Fibroblast of the conjunctiva (primary cell): ENCODE data around the gene RPF1.
"Not testable (repeated sequence)": the region's sequence is repeated elsewhere in the genome, so short reads cannot be mapped to it uniquely, and the experiment has no call there.

Experiments
- DNase-seq: peaks from one replicate; pipeline ENCODE4 v3.0.0-alpha.2; 2010; ENCODE audit warnings: low read depth

The RPF1 gene

GRCh38 chr1:84492726-84493125 is 13.7 kb downstream of the RPF1 start:
- DNase-seq, result no peak

- no peak for DNase-seq
Observed at GRCh38 chr1:84493747-84494146, 14.7 kb downstream of the RPF1 start.

GRCh38 chr1:84496498-84496897 is 17.4 kb downstream of the RPF1 start:
- no peak for DNase-seq

- no peak for DNase-seq
Observed at GRCh38 chr1:84497631-84498275, 18.7 kb downstream of the RPF1 start.

- no peak for DNase-seq
Observed at GRCh38 chr1:84502927-84503326, 23.9 kb downstream of the RPF1 start.

GRCh38 chr1:84504580-84505492 is 25.8 kb downstream of the RPF1 start:
- DNase-seq, result peak; percentile 33

- DNase-seq, result peak; percentile 20
Observed at GRCh38 chr1:84505493-84506001, 26.5 kb downstream of the RPF1 start.

GRCh38 chr1:84506002-84506728 is 27.1 kb downstream of the RPF1 start, which contains the start of the genes GNG5 and SPATA1:
GNG5 (minus strand) TSS chr1:84506581; CDS start chr1:84506091, 490 bp downstream.
SPATA1 (plus strand) TSS chr1:84506386; CDS start chr1:84516360, 9,974 bp downstream.
- peak; percentile 95 for DNase-seq

- no peak for DNase-seq
Observed at GRCh38 chr1:84506729-84507453, 27.8 kb downstream of the RPF1 start.

GRCh38 chr1:84507887-84508286 is 28.8 kb downstream of the RPF1 start:
- not testable (repeated sequence) for DNase-seq

- DNase-seq, result no peak
Observed at GRCh38 chr1:84508510-84508909, 29.4 kb downstream of the RPF1 start.

- DNase-seq, result no peak
Observed at GRCh38 chr1:84509029-84509428, 30.0 kb downstream of the RPF1 start.

GRCh38 chr1:84510165-84510564 is 31.1 kb downstream of the RPF1 start:
- no peak for DNase-seq

- no peak for DNase-seq
Observed at GRCh38 chr1:84510668-84511067, 31.6 kb downstream of the RPF1 start.

GRCh38 chr1:84524590-84524989 is 45.5 kb downstream of the RPF1 start:
- no peak for DNase-seq

GRCh38 chr1:84525779-84526178 is 46.7 kb downstream of the RPF1 start:
- DNase-seq, result no peak

- DNase-seq, result no peak
Observed at GRCh38 chr1:84538599-84538998, 59.5 kb downstream of the RPF1 start.

- no peak for DNase-seq
Observed at GRCh38 chr1:84539972-84540371, 60.9 kb downstream of the RPF1 start.

GRCh38 chr1:84540759-84541158 is 61.7 kb downstream of the RPF1 start:
- DNase-seq, result no peak

GRCh38 chr1:84541679-84542078 is 62.6 kb downstream of the RPF1 start:
- DNase-seq, result no peak
